Endothelial cell (in vitro differentiated cells): ENCODE measurements around the gene COMMD8. TPM values are rescaled to one million over a fixed set of nuclear protein-coding genes. Genes with fewer than 3 reads are reported as not detected.
A peak's percentile ranks its signal among the peaks of the same experiment; 100 is the strongest.

ENCODE experiments used
- DNase-seq: peaks from one replicate; pipeline ENCODE4 v3.0.0; 2021; ENCODE audit warnings: low spot score
- H3K27ac Mint-ChIP-seq: one replicate; pipeline ENCODE4 v1.8.0; 2021; ENCODE audit warnings: mixed read lengths, inconsistent platforms; ENCODE audit not compliant: unreplicated experiment
- H3K27me3 Mint-ChIP-seq: one replicate; pipeline ENCODE4 v1.8.0; 2021; ENCODE audit warnings: mild to moderate bottlenecking, moderate library complexity, mixed read lengths, inconsistent platforms; ENCODE audit not compliant: unreplicated experiment
- H3K36me3 Mint-ChIP-seq: one replicate; pipeline ENCODE4 v1.8.0; 2021; ENCODE audit warnings: mild to moderate bottlenecking, low read depth, mixed read lengths, inconsistent platforms; ENCODE audit not compliant: unreplicated experiment
- H3K4me1 Mint-ChIP-seq: one replicate; pipeline ENCODE4 v1.8.0; 2021; ENCODE audit warnings: mild to moderate bottlenecking, mixed read lengths, inconsistent platforms; ENCODE audit not compliant: unreplicated experiment
- H3K4me3 Mint-ChIP-seq: one replicate; pipeline ENCODE4 v1.8.0; 2021; ENCODE audit warnings: mild to moderate bottlenecking, mixed read lengths, inconsistent platforms; ENCODE audit not compliant: unreplicated experiment
- H3K9me3 Mint-ChIP-seq: one replicate; pipeline ENCODE4 v1.8.0; 2021; ENCODE audit warnings: mixed read lengths, inconsistent platforms; ENCODE audit not compliant: unreplicated experiment
- total RNA-seq: library from RNA; stranded (reverse); fragmentation: NEBNext Ultra II Directional; extraction: Animal tissue kit (Norgen Biotek cat#: 25700); gene quantifications from one replicate; pipeline ENCODE4 v1.2.1, GENCODE V29; 2021; ENCODE audit not compliant: unreplicated experiment
- TF ChIP-seq, protein P1 (sequence below): fragments of 200-600 bp; sonication (generic); IDR thresholded peaks from one replicate; pipeline ENCODE4 v1.5.0; 2021; ENCODE audit warnings: antibody characterized with exemption; ENCODE audit not compliant: unreplicated experiment

The COMMD8 gene
- total RNA-seq, 1 donor from 2014 or later, result 8.5 TPM

DNA sequence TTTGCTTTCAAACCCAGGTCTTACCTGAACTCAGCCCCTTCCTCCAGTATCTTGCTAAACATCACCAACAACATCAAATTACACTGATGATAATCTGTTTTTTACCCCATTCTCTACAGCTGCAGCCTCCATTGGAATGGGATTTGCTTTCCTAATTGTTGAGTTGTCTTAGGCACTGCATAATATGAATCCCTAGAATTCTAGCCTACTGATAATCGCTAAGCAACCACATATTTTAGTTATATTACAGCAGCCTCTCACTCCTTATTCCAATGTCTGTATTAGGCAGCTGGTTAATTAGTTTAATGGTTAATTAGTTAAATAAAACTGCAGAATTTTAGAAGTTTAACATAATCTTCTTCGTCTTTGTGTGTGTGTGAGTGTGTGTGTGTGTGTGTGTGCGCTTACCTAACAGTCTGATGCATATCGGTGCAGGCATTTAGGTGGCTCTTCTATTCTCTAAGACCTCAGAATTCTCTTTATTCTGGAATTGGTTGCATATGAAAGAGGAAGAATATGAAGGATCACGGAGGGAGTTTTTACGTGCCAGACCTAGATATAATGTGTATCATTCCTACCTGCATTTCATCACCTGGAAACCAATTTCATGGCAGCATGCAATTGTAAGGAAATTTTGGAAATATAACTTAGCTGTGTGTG is 5.3 kb upstream of the COMMD8 start:
- H3K4me3 Mint-ChIP-seq, result no peak overlapping the region
- TF ChIP-seq, protein P1, sequence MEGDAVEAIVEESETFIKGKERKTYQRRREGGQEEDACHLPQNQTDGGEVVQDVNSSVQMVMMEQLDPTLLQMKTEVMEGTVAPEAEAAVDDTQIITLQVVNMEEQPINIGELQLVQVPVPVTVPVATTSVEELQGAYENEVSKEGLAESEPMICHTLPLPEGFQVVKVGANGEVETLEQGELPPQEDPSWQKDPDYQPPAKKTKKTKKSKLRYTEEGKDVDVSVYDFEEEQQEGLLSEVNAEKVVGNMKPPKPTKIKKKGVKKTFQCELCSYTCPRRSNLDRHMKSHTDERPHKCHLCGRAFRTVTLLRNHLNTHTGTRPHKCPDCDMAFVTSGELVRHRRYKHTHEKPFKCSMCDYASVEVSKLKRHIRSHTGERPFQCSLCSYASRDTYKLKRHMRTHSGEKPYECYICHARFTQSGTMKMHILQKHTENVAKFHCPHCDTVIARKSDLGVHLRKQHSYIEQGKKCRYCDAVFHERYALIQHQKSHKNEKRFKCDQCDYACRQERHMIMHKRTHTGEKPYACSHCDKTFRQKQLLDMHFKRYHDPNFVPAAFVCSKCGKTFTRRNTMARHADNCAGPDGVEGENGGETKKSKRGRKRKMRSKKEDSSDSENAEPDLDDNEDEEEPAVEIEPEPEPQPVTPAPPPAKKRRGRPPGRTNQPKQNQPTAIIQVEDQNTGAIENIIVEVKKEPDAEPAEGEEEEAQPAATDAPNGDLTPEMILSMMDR, result no peak

DNA sequence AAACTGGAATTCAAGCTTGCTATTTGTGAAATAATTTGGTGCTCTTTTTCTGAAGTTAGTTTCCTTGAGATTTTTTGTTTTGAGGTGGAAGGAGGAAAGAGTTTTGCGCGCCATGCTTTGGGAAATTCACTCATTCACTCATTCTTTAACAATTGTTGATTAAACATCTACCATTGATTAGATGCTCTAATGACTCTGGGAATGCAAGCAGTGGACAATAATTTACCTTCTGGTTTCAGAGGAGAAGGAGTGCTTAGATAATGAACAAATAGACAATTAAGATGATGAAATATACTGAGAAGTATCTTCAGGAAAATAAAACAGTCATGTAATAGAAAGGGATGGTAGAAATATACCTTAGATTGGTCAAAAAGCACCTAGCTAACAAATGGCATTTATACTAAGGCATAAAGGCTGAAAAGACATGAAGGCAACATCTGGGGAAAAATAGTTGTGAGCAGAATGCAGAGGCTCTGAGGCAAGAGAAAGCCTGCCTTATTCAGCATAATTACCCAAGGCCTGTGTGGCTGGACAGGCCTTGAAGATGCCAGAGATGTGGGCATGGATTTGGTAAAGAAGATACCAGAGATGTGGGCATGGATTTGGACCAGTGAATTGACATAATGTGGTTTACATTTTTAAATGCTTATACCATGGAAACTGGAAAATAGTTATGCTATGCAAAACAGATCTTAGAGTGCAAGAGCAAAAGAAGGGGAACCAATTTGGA is 2.7 kb upstream of the COMMD8 start:
- Mint-ChIP-seq H3K4me1 (no peaks in the 10 kb centered on the region), H3K4me3 (no peak overlapping the region), H3K36me3 (no peaks in the 10 kb centered on the region), H3K27me3 (no peaks in the 10 kb centered on the region), H3K9me3 (no peaks in the 10 kb centered on the region), H3K27ac (no peak overlapping the region)
- DNase-seq, result no peak
- TF ChIP-seq, protein P1, result no peak

More for the DNA sequence above, 5.3 kb upstream of the COMMD8 start:
- H3K27ac Mint-ChIP-seq, result no peak overlapping the region
- no peak for DNase-seq
- no peaks in the 10 kb centered on the region for H3K9me3 Mint-ChIP-seq
- no peaks in the 10 kb centered on the region for H3K27me3 Mint-ChIP-seq
- peaks cover 5% of the 10 kb centered on the region for H3K4me1 Mint-ChIP-seq
- H3K36me3 Mint-ChIP-seq, result no peaks in the 10 kb centered on the region

DNA sequence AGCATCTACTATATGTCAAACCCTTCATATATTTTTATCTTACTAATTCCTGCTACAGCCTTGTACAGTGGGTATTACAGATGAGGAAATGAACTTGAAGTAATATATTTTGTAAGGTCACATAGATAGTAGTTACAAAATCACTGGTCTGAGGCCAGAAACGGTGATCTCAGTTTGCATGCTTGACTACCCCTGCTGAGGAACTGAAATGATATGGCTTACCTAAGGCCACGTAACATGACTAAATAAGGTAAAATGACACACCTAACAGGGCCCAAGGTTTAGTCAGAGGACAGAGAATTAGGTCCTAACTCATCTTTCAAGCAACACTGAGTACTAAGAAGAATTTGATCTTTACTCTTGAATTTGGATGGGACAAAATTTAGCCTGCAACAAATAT is 1.5 kb upstream of the COMMD8 start:
- Mint-ChIP-seq H3K27me3 (no peaks in the 10 kb centered on the region), H3K27ac (no peak overlapping the region), H3K4me1 (no peaks in the 10 kb centered on the region), H3K9me3 (no peaks in the 10 kb centered on the region), H3K4me3 (no peak overlapping the region), H3K36me3 (no peaks in the 10 kb centered on the region)
- TF ChIP-seq, protein P1, result no peak
- DNase-seq, result no peak

DNA sequence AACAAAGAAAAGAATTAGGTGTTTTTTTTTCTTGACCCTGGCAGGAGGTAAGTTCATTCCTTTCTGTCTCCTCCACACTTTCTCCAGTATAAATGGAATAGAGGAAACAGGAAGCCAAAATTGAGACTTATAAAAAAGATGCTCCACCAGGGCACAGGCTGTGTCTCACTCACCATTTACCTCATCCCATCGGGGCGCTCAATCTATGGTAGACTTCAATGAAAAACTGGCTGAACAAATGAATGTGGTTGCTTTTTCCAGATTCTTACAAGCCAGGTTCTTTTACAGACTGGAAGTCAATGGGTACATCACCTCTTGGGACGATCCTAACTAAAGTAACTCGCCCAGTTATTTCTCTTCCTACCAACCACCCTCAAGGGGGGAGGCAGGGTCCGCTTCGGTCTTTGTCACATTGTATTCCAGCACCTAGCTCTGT is 685 bp downstream of the COMMD8 start:
- Mint-ChIP-seq H3K9me3 (no peaks in the 10 kb centered on the region), H3K27me3 (no peaks in the 10 kb centered on the region), H3K27ac (peak overlapping the region; percentile 3), H3K4me1 (no peaks in the 10 kb centered on the region), H3K4me3 (peak overlapping the region; percentile 92), H3K36me3 (no peaks in the 10 kb centered on the region)
- DNase-seq, result no peak
- TF ChIP-seq, protein P1, result no peak

DNA sequence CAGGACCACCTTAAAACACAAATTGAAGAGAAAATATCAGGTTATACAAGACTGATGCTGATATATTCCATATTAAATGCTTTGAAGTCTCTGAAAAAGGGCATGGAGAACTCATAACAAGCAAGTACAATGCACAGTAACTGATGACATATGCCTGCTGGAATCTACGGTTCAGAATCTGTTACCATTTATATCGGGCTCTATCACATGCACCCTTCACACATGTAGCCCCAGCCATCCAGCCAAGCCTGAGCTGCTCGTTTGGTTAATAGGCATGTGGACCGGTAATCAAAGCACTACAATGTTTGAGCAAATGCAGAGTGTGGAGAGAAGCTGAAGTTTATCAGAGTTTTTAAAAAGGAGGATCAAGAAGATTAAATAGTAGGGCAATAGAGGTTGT is 11.8 kb downstream of the COMMD8 start:
- DNase-seq, result no peak
- Mint-ChIP-seq H3K27me3 (no peaks in the 10 kb centered on the region), H3K4me1 (no peaks in the 10 kb centered on the region), H3K9me3 (no peaks in the 10 kb centered on the region), H3K36me3 (no peaks in the 10 kb centered on the region), H3K4me3 (no peak overlapping the region), H3K27ac (no peak overlapping the region)
- TF ChIP-seq, protein P1, result no peak
